LoVo (cell line): Measurements from ENCODE around the gene TUBB2B.
"Not testable (repeated sequence)": the region's sequence is repeated elsewhere in the genome, so short reads cannot be mapped to it uniquely, and the experiment has no call there.

Source experiments
- DNase-seq: peaks from one replicate; pipeline ENCODE4 v3.0.0-alpha.2; 2016; ENCODE audit warnings: low spot score

TUBB2B gene

DNA sequence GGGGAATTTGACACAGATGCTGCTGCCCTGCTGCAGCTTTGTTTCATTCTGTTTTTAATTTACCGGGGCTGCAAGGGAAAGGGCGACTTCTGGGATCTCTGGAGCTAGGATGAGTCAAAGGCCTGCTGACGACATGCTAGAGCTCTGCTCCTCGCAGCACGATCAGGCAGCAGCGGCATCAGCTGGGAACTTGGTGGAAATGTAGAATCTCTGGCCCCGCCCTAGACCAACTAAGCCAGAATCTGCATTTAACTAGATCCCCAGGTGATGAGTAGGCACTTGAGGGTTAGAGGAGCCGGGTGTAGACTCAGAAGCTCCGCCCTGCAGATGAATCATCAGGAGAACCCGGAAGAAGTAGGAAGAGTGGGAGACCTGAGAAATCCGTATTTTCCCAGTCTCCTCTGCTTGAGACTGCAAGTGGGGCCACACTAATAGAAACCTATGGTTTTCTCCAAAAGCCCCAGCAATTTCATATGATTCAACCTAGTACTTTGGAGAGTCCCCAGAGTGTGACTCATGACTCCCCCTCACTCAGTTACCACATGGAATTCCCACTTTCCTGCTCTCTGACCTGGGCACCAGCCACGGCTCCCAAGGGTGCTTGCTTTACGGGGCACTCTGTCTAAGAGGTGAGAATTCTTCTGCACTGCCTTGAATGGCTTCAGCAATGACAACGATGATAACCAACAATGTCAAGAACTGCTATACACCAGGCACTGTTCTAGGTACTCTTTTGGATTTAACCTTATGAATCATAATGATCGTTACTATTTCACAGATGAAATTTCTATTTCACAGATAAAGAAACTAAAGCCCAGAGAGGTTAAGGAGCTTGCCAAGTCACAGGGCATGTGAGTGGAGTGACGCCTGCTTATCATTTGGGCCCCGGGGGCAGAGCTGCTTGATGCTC, 18.1 kb downstream of the TUBB2B start:
- peak; percentile 97 for DNase-seq

- no peak for DNase-seq
Observed at GRCh38 chr6:3208775-3209113, 18.7 kb downstream of the TUBB2B start.

DNA sequence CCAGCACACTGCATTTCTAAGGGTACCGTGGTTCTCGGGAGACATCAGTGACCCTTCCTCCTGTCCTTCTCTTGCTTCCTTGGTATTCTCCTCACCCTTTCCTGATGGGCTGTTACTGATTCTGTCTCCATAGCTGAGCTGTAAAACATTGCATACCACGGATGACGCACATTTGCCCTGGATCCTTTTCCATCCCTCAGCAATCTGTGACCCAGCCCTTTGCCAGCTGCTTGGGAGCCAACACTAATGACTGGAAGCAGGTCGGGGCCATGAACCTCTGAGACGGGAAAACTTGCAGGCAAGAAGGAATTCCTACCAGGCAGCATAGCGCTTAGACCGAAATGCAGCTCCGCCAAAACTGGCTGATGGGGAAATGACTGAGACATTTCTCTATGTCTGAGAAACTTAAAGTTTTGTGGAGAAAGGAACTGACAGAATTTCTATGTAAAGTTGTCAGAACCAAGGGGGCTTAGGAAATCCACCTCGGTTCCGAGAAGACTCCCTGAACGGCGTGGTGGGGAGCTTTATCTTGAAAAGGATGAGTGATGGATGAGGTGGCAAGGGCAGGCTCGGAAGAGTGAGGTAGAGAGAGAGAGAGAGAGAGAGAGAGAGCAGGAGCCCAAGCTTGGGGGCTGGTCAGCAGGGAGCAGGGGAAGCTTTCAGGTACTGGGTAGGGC, 19.2 kb downstream of the TUBB2B start:
- DNase-seq, result no peak

- no peak for DNase-seq
Observed at GRCh38 chr6:3206339-3207015, 21.0 kb downstream of the TUBB2B start.

DNA sequence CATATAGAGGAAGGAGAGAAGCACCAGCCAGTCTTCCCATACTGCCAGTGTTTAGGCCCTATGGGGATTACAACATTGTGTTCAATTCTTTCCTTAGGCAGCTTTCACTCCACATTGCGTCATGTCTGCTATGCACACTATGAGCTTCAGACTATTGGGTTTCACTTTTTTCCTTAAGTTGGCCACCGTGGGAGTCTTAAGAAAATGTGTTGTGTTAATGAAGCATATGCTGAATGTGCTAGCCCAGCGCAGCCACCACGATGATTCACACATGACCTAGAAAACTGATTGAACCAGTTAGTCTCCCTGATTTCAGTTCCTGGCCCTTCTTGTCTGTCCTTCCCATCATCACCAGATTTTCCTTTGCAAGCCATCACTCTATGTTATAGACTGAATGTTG, 21.5 kb downstream of the TUBB2B start:
- no peak for DNase-seq

DNA sequence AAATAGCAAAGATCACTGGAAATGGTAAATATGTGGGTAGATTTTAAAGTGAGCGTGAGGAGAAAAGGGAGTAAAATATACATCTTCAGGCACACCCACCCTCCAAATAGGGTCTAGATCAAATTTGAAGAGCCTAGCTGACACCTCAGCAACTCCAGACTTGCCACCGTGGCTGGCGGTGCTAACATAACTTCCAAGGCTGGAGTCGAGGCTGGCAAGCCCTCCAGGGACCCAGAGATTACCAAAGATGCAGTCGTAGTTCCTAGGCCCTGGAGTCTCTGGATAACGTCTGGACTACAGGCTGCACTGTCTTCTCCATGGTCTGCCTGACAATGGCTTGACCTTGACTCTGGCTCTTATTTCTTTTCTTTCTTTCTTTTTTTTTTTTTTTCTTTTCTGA, 22.5 kb downstream of the TUBB2B start:
- no peak for DNase-seq

GRCh38 chr6:3202999-3203696, 24.3 kb downstream of the TUBB2B start:
- DNase-seq, result no peak

- no peak for DNase-seq
Observed at GRCh38 chr6:3201388-3201787, 26.1 kb downstream of the TUBB2B start.

GRCh38 chr6:3200682-3201081, 26.8 kb downstream of the TUBB2B start:
- no peak for DNase-seq

GRCh38 chr6:3199382-3199781, 28.1 kb downstream of the TUBB2B start:
- no peak for DNase-seq

DNA sequence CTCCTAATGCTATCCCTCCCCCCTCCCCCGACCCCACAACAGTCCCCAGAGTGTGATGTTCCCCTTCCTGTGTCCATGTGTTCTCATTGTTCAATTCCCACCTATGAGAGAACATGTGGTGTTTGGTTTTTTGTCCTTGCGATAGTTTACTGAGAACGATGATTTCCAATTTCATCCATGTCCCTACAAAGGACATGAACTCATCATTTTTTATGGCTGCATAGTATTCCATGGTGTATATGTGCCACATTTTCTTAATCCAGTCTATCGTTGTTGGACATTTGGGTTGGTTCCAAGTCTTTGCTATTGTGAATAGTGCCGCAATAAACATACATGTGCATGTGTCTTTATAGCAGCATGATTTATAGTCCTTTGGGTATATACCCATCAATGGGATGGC, 29.7 kb downstream of the TUBB2B start:
- DNase-seq, result not testable (repeated sequence)

GRCh38 chr6:3196770-3197169, 30.7 kb downstream of the TUBB2B start:
- DNase-seq, result no peak

GRCh38 chr6:3195695-3196497, 31.6 kb downstream of the TUBB2B start:
- peak; percentile 62 for DNase-seq

DNA sequence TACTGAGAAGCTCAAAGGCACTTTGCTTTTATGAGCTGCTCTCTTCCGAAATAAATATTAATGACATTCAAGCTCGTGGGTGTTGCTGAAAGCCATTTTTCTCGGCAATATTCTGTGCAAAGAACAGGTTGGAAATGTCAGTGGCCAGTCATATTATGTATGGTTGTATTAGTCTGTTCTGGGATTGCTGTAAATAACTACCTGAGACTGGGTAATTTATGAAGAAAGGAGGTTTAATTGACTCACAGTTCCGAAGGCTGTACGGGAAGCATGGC, 32.1 kb downstream of the TUBB2B start:
- DNase-seq, result no peak

DNA sequence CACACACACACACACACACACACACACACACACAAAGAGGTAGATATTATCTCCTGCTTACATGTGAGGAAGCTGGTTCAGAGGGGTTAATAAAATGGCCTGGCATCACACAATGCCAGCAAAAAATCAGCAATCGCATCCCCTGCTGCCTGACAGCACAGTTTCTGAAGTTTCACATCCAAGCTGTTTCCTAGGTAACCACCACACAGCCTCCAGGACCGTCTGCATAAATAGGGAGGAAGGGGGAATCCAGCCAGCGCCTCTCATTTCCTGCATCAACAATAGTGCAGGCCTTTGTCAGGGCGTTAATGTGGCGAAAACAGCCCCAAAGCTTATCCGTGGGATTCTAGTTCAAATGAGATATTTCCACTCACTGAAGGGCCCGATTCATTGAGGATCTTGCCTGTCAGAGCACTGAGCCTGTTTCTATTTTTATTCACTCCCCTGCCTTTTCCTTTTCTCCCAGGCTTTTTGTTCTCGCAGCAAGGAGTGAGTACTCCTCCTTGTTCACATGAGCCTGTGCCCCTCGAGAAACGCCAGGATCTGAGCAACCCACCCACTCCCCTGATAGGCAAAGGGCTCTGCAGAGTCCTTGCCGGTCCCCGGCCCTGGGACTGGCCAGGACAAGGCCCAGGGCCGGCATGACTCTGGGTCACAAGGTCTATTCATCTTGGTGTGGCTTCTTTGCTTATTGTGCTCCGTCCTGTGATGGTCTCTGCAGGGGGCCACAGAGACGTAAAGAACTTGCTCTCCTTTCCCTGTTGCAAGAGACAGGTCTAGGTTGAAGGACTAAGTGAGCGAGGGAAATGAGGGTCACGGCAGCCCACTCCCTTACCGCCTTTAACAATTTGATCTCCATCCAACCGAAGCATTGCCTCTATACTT, 32.7 kb downstream of the TUBB2B start:
- DNase-seq, result no peak

DNA sequence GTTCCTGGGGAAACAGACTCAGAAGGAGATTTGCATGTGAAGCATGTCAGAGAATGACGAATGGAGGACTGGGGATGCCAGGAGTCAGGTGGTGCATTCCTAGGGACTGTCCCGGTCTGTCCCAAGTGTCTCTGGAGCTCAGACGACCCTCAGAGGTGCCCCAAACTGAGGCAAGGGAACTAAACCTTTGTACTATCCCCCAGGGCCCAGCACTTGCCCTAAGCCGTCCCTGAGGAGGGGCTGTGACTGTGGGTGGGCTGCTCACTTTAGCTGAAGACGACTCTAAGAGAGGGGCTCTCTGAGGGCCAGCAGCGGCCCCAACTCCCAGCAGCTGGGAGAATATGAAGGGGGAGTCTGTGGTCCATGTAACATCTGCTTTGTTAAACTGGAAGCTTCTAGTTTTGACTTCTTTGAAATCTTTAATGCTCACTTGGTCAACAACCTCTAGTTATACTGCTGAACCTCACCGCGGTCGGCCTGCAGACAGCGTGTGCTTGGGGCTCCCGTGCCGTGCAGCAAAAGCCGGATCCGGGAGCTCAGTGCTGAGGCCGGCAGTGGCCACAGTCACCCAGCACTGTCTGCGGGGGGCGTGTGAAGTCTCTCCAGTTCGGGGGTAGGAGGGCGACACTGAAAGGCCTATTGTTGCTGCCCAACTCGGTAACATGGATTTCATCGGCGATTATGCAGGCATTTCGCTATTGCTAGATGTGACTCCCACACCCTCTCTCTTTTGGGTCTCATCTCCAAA, 34.2 kb downstream of the TUBB2B start:
- DNase-seq, result no peak

DNA sequence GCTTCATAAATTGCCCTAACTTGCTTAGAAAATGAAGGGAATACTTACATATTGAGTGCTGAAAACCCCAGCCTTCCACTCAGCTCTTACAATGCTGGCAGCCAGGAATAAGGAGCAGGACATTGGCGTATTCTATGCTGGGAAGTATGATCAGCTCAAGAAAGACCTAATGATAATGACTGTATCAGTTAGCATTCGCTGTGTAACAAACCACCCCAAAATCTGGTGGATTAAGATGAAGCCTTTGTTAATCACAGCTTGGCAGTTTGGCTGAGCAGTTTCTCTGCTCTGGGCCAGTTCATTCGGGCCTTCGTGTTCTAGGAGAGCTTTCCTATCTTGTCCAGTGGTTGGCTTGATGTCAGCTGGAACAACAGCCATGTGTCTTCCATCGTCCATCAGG, 36.7 kb downstream of the TUBB2B start:
- DNase-seq, result no peak

DNA sequence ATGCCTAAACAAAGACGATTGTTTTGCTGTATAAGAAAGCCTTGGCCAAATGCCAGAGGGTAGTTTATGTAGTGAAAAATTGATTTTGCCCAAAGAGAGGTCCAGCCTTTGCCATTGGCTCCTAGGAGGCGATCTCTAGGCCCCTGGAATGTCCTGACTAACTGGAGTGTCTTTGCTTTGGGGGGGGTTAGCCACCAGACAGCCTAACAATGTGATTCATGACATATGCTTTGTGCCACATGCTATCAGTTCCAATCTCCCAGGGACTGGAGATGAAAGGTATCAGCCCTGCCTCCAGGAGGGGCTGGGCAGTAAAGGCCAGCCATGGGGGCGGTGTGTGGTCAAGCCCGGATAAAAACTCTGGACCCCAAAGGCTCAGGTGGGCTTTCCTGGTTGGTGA, 37.4 kb downstream of the TUBB2B start:
- no peak for DNase-seq

DNA sequence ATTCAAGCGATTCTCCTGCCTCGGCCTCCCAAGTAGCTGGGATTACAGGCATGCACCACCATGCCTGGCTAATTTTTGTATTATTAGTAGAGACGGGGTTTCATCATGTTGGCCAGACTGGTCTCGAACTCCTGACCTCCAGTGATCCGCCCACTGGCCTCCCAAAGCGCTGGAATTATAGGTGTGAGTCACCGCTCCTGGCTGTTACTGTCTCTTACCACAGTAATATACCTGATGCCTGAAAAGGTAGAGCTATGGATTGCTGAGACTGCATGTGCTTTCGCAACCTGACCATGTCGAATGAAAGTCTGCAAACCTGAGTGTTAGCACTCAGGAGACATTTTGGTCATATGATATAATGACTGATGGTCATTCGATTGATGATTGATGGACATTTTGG, 38.3 kb downstream of the TUBB2B start:
- peak; percentile 37 for DNase-seq

GRCh38 chr6:3188262-3188661, 39.2 kb downstream of the TUBB2B start:
- no peak for DNase-seq
